HG02938 (cell line): ENCODE results near the gene KRTAP29-1.
"Not testable (repeated sequence)": the region's sequence is repeated elsewhere in the genome, so short reads cannot be mapped to it uniquely, and the experiment has no call there.

Experiments used
- ATAC-seq: cut with Tn5 transposase; IDR thresholded peaks from one replicate; pipeline ENCODE4 v1.9.1; 2021; ENCODE audit warnings: mild to moderate bottlenecking, moderate library complexity; ENCODE audit not compliant: unreplicated experiment

KRTAP29-1 gene

GRCh38 chr17:41301204-41301790, 1.4 kb downstream of the KRTAP29-1 start:
- ATAC-seq, result no peak

GRCh38 chr17:41298458-41299135, 4.1 kb downstream of the KRTAP29-1 start:
- no peak for ATAC-seq

GRCh38 chr17:41296846-41297245, 5.8 kb downstream of the KRTAP29-1 start:
- ATAC-seq, result no peak

DNA sequence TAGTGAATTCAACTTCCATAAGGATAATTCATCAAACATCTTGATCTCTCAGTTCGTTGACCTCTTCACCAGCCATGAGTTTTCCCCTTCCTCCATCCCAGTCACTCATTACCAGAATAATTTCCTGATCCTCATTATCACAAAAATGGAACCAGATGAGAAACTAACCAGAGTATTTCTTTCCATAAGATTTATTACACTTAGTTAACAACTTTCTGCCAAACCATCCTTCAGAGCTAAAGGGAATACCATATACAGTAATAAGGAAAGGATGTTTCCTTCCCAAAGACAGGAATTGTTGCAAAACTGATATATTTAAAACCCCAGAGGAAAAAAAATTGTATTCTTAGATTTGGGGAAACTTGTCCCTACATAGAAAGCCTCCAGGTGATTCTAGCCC, 8.6 kb downstream of the KRTAP29-1 start:
- no peak for ATAC-seq

- no peak for ATAC-seq
Observed at GRCh38 chr17:41287050-41287449, 15.6 kb downstream of the KRTAP29-1 start.

DNA sequence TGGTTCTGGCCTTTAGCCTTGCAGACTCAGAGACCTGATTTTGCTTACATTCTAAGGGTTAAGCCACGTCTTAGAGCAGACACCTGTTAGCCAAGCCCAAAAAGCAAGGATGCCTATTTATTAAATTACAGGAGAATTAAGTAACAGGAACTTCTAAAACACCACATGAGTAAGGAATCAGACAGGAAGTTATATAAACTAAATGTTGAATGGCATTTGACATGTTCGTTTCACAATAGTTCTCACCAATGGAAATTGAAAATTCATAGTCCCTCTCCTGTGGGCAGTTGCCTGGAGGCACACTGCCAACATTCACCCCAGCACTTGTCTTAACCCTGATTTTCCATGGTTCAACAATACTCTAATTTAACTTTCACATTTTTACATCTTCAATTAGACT, 18.1 kb downstream of the KRTAP29-1 start:
- no peak for ATAC-seq

GRCh38 chr17:41284043-41284442, 18.6 kb downstream of the KRTAP29-1 start:
- no peak for ATAC-seq

GRCh38 chr17:41278176-41278955, 24.3 kb downstream of the KRTAP29-1 start:
- no peak for ATAC-seq

DNA sequence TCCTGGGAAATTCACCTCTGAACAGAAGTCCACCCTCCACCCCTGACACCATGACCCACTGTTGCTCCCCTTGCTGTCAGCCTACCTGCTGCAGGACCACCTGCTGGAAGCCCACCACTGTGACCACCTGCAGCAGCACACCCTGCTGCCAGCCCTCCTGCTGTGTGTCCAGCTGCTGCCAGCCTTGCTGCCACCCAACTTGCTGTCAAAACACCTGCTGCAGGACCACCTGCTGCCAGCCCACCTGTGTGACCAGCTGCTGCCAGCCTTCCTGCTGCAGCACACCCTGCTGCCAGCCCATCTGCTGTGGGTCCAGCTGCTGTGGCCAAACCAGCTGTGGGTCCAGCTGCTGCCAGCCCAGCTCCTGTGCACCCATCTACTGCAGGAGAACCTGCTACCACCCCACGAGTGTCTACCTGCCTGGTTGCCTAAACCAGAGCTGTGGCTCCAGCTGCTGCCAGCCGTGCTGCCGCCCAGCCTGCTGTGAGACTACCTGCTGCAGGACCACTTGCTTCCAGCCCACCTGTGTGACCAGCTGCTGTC, 26.9 kb downstream of the KRTAP29-1 start, which contains the start of gene KRTAP9-7:
Gene KRTAP9-7 (plus strand): TSS at position 51 of the 543 bp plus-strand sequence. CDS start 0 bp downstream, at position 51.
- not testable (repeated sequence) for ATAC-seq

DNA sequence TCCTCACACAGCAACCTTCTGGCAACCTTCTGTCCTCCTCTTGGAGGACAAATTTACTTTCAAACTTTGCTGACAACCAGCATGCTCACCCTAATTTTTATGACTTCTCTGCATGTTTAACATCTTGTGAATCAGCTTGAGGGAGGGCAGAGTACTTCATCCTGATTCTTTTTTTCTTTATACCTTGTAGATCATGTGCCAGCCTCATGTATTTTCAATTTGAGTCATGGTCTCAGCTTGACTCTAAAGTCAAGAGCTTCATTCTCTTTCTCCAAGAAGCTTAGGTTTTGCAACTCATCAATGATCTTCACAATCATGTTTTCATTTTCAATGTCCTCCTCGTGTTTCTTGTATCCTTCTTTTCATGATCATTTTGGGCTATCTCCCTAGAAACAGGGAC, 30.8 kb downstream of the KRTAP29-1 start:
- no peak for ATAC-seq

DNA sequence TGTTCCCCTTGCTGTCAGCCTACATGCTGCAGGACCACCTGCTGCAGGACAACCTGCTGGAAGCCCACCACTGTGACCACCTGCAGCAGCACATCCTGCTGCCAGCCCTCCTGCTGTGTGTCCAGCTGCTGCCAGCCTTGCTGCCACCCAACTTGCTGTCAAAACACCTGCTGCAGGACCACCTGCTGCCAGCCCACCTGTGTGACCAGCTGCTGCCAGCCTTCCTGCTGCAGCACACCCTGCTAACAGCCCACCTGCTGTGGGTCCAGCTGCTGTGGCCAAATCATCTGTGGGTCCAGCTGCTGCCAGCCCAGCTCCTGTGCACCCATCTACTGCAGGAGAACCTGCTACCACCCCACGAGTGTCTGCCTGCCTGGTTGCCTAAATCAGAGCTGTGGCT, 31.3 kb downstream of the KRTAP29-1 start:
- ATAC-seq, result not testable (repeated sequence)

DNA sequence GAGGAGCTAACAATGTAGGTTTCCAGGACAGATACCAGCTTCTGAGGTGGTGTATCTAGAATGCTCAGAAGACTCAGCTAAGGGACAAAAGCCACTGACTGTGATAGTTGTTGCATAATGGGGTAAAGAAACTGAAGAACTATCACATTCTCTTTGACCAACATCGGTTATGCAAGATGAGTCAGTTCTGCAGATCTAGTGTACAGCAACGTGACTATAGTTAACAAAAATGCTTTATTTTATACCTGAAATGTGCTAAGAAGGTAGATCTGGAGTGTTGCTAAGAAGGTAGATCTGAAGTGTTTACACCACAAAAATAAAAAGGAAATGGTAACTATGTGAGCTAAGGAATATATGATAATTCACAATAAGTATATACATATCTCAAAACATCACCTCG, 34.9 kb downstream of the KRTAP29-1 start:
- no peak for ATAC-seq

- no peak for ATAC-seq
Observed at GRCh38 chr17:41265078-41265477, 37.6 kb downstream of the KRTAP29-1 start, which contains the start of gene KRTAP9-6. KRTAP9-6 (plus strand) TSS chr17:41265378; CDS start chr17:41265378, 0 bp downstream.

GRCh38 chr17:41264599-41264998, 38.1 kb downstream of the KRTAP29-1 start:
- ATAC-seq, result no peak

DNA sequence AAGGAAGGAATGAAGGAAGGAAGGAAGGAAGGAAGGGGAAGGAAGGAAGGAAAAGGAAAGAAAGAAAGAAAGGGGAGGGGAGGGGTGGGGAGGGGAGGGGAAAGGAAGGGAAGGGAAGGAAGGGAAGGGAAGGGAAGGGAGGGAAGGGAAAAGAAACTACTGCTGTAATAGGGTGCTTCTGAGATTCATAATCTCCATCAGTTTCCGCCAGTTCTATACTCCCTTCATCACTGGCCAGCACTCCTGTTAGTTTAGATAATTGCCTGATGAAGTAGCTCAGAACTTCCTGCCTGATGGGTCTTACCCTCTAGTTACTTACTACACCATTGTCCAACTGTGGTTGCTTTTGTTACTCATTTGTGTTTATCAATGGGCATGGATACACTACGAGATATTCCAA, 39.4 kb downstream of the KRTAP29-1 start:
- no peak for ATAC-seq

GRCh38 chr17:41258406-41258805, 44.2 kb downstream of the KRTAP29-1 start:
- no peak for ATAC-seq

- no peak for ATAC-seq
Observed at GRCh38 chr17:41256291-41256685, 46.4 kb downstream of the KRTAP29-1 start.

DNA sequence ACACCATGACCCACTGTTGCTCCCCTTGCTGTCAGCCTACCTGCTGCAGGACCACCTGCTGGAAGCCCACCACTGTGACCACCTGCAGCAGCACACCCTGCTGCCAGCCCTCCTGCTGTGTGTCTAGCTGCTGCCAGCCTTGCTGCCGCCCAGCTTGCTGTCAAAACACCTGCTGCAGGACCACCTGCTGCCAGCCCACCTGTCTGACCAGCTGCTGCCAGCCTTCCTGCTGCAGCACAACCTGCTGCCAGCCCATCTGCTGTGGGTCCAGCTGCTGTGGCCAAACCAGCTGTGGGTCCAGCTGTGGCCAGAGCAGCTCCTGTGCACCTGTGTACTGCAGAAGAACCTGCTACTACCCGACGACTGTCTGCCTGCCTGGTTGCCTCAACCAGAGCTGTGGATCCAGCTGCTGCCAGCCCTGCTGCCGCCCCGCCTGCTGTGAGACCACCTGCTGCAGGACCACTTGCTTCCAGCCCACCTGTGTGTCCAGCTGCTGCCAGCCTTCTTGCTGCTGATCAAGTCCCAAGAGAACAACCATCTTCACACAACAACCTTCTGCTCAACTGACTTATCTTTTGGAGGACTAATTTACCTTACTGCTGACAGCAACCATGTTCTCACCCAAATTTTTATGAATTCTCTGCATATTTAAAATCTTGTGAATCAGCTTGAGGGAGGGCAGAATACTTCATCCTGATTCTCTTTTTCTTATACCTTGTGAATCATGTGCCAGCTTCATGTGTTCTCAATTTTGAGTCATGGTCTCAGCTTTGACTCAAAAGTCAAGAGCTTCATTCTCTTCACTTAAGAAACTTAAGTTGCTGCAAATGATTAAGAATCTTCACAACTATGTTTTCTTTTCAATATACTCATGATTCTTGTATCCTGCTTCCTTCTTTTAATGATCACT, 47.0 kb downstream of the KRTAP29-1 start, which contains the start of gene KRTAP9-9:
Gene KRTAP9-9 (plus strand): TSS at position 4 of the 910 bp plus-strand sequence.
- not testable (repeated sequence) for ATAC-seq

- ATAC-seq, result no peak
Observed at GRCh38 chr17:41254861-41255260, 47.8 kb downstream of the KRTAP29-1 start.
